ENCODE results near the gene ARHGEF2. TPM values are rescaled to one million over a fixed set of nuclear protein-coding genes. Genes with fewer than 3 reads are reported as not detected.

Gene ARHGEF2
- total and polyA plus RNA-seq, 2 experiments from 2014 or later: 30.1 to 46.9 TPM

DNA sequence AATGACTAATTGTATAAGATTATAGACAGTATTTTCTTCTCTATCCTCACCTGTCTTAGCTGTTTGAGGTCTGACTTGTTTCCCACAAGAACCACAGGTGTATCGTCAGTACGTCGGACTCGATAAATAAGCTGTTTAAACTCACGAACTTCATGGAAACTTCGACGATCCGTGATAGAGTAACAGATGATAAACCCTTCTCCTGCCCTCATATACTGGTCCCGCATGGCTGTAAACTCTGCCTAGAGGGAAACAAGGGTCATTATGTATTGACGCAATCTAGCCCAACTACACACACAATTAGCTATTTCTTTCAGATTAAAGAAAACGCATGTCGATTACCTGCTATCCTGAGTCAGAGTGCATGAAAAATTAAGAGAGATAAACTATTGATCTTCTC is 74.1 kb downstream of the ARHGEF2 start:
- Histone ChIP-seq H3K27ac (no peak overlapping the region), H3K9me2 (replicated peaks; ENCODE audit: insufficient read depth) (no peaks in the 10 kb centered on the region), H3K4me1 (ENCODE audit: insufficient read depth) (no peaks in the 10 kb centered on the region), H3K27me3 (no peaks in the 10 kb centered on the region), H4K20me1 (ENCODE audit: insufficient read depth, poor library complexity, severe bottlenecking) (no peaks in the 10 kb centered on the region), H3K4me2 (no peak overlapping the region), H3K4me3 (no peak overlapping the region), H3K36me3 (replicated peaks; ENCODE audit: insufficient read depth, low read depth) (peaks cover 6% of the 10 kb centered on the region), H2AFZ (no peak overlapping the region), H3K9me3 (ENCODE audit: low read depth) (no peaks in the 10 kb centered on the region), H3K79me2 (peaks cover 23% of the 10 kb centered on the region)
- TF ChIP-seq, protein P1, sequence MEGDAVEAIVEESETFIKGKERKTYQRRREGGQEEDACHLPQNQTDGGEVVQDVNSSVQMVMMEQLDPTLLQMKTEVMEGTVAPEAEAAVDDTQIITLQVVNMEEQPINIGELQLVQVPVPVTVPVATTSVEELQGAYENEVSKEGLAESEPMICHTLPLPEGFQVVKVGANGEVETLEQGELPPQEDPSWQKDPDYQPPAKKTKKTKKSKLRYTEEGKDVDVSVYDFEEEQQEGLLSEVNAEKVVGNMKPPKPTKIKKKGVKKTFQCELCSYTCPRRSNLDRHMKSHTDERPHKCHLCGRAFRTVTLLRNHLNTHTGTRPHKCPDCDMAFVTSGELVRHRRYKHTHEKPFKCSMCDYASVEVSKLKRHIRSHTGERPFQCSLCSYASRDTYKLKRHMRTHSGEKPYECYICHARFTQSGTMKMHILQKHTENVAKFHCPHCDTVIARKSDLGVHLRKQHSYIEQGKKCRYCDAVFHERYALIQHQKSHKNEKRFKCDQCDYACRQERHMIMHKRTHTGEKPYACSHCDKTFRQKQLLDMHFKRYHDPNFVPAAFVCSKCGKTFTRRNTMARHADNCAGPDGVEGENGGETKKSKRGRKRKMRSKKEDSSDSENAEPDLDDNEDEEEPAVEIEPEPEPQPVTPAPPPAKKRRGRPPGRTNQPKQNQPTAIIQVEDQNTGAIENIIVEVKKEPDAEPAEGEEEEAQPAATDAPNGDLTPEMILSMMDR (IDR thresholded peaks at IDR 0.05; ENCODE audit: poor library complexity): no peak
- TF ChIP-seq EZH2phosphoT487 (IDR thresholded peaks at IDR 0.05; ENCODE audit: low read depth, severe bottlenecking, unreplicated experiment): no peak
- 96% methylated on average over 12 of the region's 12 CpGs for WGBS (ENCODE audit: low lambda C conversion rate, missing lambda C conversion rate)
- no peak for DNase-seq (ENCODE audit: low spot score)

DNA sequence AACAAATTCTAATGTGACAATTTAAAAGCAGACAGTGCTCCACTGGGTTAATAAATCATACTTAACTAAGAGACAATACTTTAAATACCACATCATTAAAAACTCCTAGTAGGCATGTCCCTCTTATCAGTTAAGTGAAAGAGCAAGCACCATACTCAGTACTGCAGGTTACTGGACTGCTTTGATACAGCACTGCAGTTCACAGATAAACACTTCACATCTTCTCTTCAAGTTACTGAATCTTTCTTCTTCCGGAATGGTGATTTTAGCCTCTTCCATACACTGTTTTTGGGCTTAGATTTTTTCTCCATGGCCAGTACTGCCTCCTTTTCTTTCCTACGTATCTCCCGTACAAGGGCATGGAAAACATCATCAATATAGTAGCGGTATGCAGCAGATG is 78.2 kb downstream of the ARHGEF2 start:
- H3K36me3 ChIP-seq (replicated peaks; ENCODE audit: insufficient read depth, low read depth): peaks cover 6% of the 10 kb centered on the region
- no peaks in the 10 kb centered on the region for H3K4me1 ChIP-seq (ENCODE audit: insufficient read depth)
- no peak for TF ChIP-seq EZH2 (IDR thresholded peaks at IDR 0.05; ENCODE audit: borderline replicate concordance)
- TF ChIP-seq, protein P1 (IDR thresholded peaks at IDR 0.05; ENCODE audit: poor library complexity): no peak
- TF ChIP-seq EZH2phosphoT487 (IDR thresholded peaks at IDR 0.05; ENCODE audit: low read depth, severe bottlenecking, unreplicated experiment): no peak

DNA sequence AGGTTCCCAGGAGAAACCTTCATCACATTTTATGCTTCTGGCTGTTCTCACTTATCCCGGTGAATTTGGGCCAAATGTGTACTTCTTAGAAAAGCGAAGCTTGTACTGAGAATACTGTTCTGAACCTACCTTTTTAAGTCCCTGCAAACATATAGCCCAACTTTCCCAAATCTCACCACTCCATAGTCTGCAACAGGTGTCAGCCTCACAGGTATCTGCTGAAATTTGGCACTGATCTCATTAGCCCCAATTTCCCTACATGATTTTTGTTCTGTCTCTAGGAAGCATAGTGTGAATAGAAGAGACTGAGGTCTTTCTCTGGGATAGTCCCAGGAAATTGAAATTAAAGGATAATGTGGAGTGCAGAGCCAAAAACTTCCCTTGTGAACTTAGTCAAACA is 78.7 kb downstream of the ARHGEF2 start:
- H2AFZ ChIP-seq: no peak overlapping the region
- H3K9me3 ChIP-seq (ENCODE audit: low read depth): no peaks in the 10 kb centered on the region
- no peaks in the 10 kb centered on the region for H3K79me2 ChIP-seq
- TF ChIP-seq, protein P1 (IDR thresholded peaks at IDR 0.05; ENCODE audit: poor library complexity): no peak
- TF ChIP-seq EZH2 (IDR thresholded peaks at IDR 0.05; ENCODE audit: borderline replicate concordance) (no peak), EZH2phosphoT487 (IDR thresholded peaks at IDR 0.05; ENCODE audit: low read depth, severe bottlenecking, unreplicated experiment) (no peak)
- peaks cover 6% of the 10 kb centered on the region for H3K36me3 ChIP-seq (replicated peaks; ENCODE audit: insufficient read depth, low read depth)
- H3K27me3 ChIP-seq: no peaks in the 10 kb centered on the region
- H3K4me2 ChIP-seq: no peak overlapping the region
- no peaks in the 10 kb centered on the region for H3K9me2 ChIP-seq (replicated peaks; ENCODE audit: insufficient read depth)
- H3K4me1 ChIP-seq (ENCODE audit: insufficient read depth): no peaks in the 10 kb centered on the region
- no peak overlapping the region for H3K4me3 ChIP-seq
- no peak for DNase-seq (ENCODE audit: low spot score)
- H3K27ac ChIP-seq: no peak overlapping the region
- 98% methylated on average over 2 of the region's 2 CpGs for WGBS (ENCODE audit: low lambda C conversion rate, missing lambda C conversion rate)
- no peaks in the 10 kb centered on the region for H4K20me1 ChIP-seq (ENCODE audit: insufficient read depth, poor library complexity, severe bottlenecking)

More for the DNA sequence above, 78.2 kb downstream of the ARHGEF2 start:
- Histone ChIP-seq H3K4me3 (no peak overlapping the region), H3K9me3 (ENCODE audit: low read depth) (no peaks in the 10 kb centered on the region), H2AFZ (no peak overlapping the region), H3K9me2 (replicated peaks; ENCODE audit: insufficient read depth) (no peaks in the 10 kb centered on the region), H3K27ac (no peak overlapping the region), H3K79me2 (no peaks in the 10 kb centered on the region), H4K20me1 (ENCODE audit: insufficient read depth, poor library complexity, severe bottlenecking) (no peaks in the 10 kb centered on the region), H3K27me3 (no peaks in the 10 kb centered on the region), H3K4me2 (no peak overlapping the region)
- WGBS (ENCODE audit: low lambda C conversion rate, missing lambda C conversion rate): 94% methylated on average over 4 of the region's 4 CpGs
- DNase-seq (ENCODE audit: low spot score): no peak

DNA sequence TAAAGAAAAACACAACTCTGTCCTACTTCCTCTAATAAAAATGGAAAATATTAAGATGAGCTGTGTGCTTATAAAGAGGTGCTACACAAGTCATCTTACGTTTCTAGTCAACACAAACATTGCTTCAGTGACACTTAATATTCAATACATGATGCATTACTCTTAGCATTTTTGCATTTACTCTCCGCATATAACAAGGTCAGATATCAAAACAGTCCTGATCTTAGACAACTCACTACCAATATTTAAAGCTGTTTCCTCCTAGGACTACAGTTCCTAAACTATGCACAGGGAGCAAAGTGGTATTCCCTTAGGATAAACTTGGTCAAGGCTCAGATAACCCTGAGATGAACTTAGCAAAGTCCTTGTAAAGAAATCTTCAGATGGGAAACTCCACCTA is 79.5 kb downstream of the ARHGEF2 start:
- Histone ChIP-seq H2AFZ (no peak overlapping the region), H3K27me3 (no peaks in the 10 kb centered on the region), H3K27ac (no peak overlapping the region), H3K9me2 (replicated peaks; ENCODE audit: insufficient read depth) (no peaks in the 10 kb centered on the region), H4K20me1 (ENCODE audit: insufficient read depth, poor library complexity, severe bottlenecking) (no peaks in the 10 kb centered on the region), H3K4me1 (ENCODE audit: insufficient read depth) (no peaks in the 10 kb centered on the region), H3K79me2 (no peaks in the 10 kb centered on the region), H3K4me3 (no peak overlapping the region), H3K4me2 (no peak overlapping the region), H3K36me3 (replicated peaks; ENCODE audit: insufficient read depth, low read depth) (peaks cover 6% of the 10 kb centered on the region), H3K9me3 (ENCODE audit: low read depth) (no peaks in the 10 kb centered on the region)
- TF ChIP-seq, protein P1 (IDR thresholded peaks at IDR 0.05; ENCODE audit: poor library complexity): no peak
- TF ChIP-seq EZH2phosphoT487 (IDR thresholded peaks at IDR 0.05; ENCODE audit: low read depth, severe bottlenecking, unreplicated experiment): no peak
- TF ChIP-seq EZH2 (IDR thresholded peaks at IDR 0.05; ENCODE audit: borderline replicate concordance): no peak
- WGBS (ENCODE audit: low lambda C conversion rate, missing lambda C conversion rate): 71% methylated on average over 2 of the region's 2 CpGs
- no peak for DNase-seq (ENCODE audit: low spot score)

Measured in hepatocyte (in vitro differentiated cells).